Bone marrow (tissue), 2 donors: ENCODE measurements around the gene CPT1A.

Source experiments
- DNase-seq, 2 donors: peaks; one replicate each; lab custom pipeline; 2025; lab: John Stamatoyannopoulos, UW

The CPT1A gene

GRCh38 chr11:68798221-68798813, 43.4 kb downstream of the CPT1A start:
- DNase-seq: peak in 1 of 2 donors; percentile 7

- DNase-seq: no peak
Observed at GRCh38 chr11:68796801-68797200, 44.9 kb downstream of the CPT1A start.

GRCh38 chr11:68792400-68792966, 49.2 kb downstream of the CPT1A start:
- no peak for DNase-seq

- no peak for DNase-seq
Observed at GRCh38 chr11:68784653-68785052, 57.1 kb downstream of the CPT1A start.

GRCh38 chr11:68783216-68783821, 58.4 kb downstream of the CPT1A start:
- no peak for DNase-seq

GRCh38 chr11:68782711-68783110, 59.0 kb downstream of the CPT1A start:
- no peak for DNase-seq

GRCh38 chr11:68780829-68781228, 60.9 kb downstream of the CPT1A start:
- DNase-seq: no peak

- DNase-seq: no peak
Observed at GRCh38 chr11:68778205-68778604, 63.5 kb downstream of the CPT1A start.

GRCh38 chr11:68776442-68777235, 65.1 kb downstream of the CPT1A start:
- no peak for DNase-seq

- DNase-seq: no peak
Observed at GRCh38 chr11:68775951-68776388, 65.7 kb downstream of the CPT1A start.

GRCh38 chr11:68774194-68774585, 67.5 kb downstream of the CPT1A start:
- no peak for DNase-seq

GRCh38 chr11:68773521-68774193, 68.1 kb downstream of the CPT1A start:
- DNase-seq: no peak

- no peak for DNase-seq
Observed at GRCh38 chr11:68772936-68773335, 68.8 kb downstream of the CPT1A start.

GRCh38 chr11:68770781-68771180, 70.9 kb downstream of the CPT1A start:
- no peak for DNase-seq

GRCh38 chr11:68767672-68768071, 74.0 kb downstream of the CPT1A start:
- no peak for DNase-seq

GRCh38 chr11:68766786-68767185, 74.9 kb downstream of the CPT1A start:
- no peak for DNase-seq

- no peak for DNase-seq
Observed at GRCh38 chr11:68764746-68765145, 77.0 kb downstream of the CPT1A start.

- no peak for DNase-seq
Observed at GRCh38 chr11:68763926-68764657, 77.6 kb downstream of the CPT1A start.

GRCh38 chr11:68763181-68763721, 78.5 kb downstream of the CPT1A start:
- no peak for DNase-seq

- no peak for DNase-seq
Observed at GRCh38 chr11:68762481-68762880, 79.2 kb downstream of the CPT1A start.

- no peak for DNase-seq
Observed at GRCh38 chr11:68761801-68762200, 79.9 kb downstream of the CPT1A start.
